Thoracic aorta (tissue), 2 donors: ENCODE data around the gene SPSB3. TPM values are rescaled to one million over a fixed set of nuclear protein-coding genes. Genes with fewer than 3 reads are reported as not detected.

Experiments used
- ATAC-seq: fragments of 150-250 bp; one replicate; pipeline ENCODE4 v1.8.0; 2017; ENCODE audit warnings: low read depth; ENCODE audit not compliant: insufficient number of reproducible peaks, low FRiP score
- DNase-seq: peaks from one replicate; pipeline ENCODE4 v3.0.0-alpha.2; 2020; ENCODE audit warnings: low spot score
- H3K27ac ChIP-seq, 2 donors: fragments of 200-600 bp; sonication (generic); 1 replicate in 1 of 2; 2 replicates in 1 of 2; pipeline ENCODE4 v1.5.1; 2016; ENCODE audit warnings: mild to moderate bottlenecking in 2 of 2, moderate library complexity in 2 of 2
- H3K27me3 ChIP-seq: fragments of 200-600 bp; sonication (generic); replicated peaks from 2 replicates; pipeline ENCODE4 v1.6.0; 2016; ENCODE audit warnings: mild to moderate bottlenecking; ENCODE audit not compliant: insufficient read depth
- H3K36me3 ChIP-seq: fragments of 200-600 bp; sonication (generic); one replicate; pipeline ENCODE4 v1.5.1; 2016
- H3K4me1 ChIP-seq, 2 donors: fragments of 200-600 bp; sonication (generic); 1 replicate in 1 of 2; 2 replicates in 1 of 2; pipeline versions ENCODE4 v1.5.1 to v1.6.0; 2016; ENCODE audit warnings: low read depth in 2 of 2, mild to moderate bottlenecking in 1 of 2; ENCODE audit not compliant: control insufficient read depth in 1 of 2
- H3K4me3 ChIP-seq: fragments of 200-600 bp; sonication (generic); 2 replicates; pipeline ENCODE4 v1.5.1; 2016; ENCODE audit warnings: mild to moderate bottlenecking
- H3K9me3 ChIP-seq: fragments of 200-600 bp; sonication (generic); 2 replicates; pipeline ENCODE4 v1.5.1; 2016
- CTCF ChIP-seq: fragments of 200-600 bp; sonication (generic); IDR thresholded peaks from one replicate; pipeline ENCODE4 v1.5.1; 2019; ENCODE audit warnings: antibody characterized with exemption
- total RNA-seq, 2 donors: library from RNA; depleted of rRNA; stranded (reverse); fragments of >200 nt; gene quantifications; one replicate each; pipeline versions ENCODE4 v1.1.0 to v1.2.3, GENCODE V29; 2016

The SPSB3 gene
- total RNA-seq, 2 donors from 2014 or later = 60.9 to 79.3 TPM

DNA sequence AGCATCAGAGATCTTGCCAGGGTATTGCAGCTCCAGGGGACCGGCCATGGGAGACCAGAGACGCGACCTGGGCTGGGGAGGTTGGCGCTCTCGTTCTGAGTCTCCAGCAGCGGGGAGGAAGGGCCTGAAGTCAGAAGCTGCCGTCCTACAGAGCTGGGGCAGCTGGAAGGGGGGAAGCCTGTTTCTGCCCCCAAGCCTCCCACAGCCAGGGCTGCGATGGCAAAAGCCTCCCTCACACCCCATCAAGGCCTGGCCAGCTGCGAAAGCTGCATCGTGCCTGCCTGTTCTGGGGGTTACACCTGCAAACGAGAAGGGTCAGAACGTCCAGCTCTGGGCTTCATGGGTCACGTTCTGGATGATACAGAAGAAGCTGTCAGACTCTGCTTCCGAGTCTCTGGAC is 50.3 kb downstream of the SPSB3 start:
- no peak for TF ChIP-seq CTCF
- no peak overlapping the region for H3K4me3 ChIP-seq
- H3K27ac ChIP-seq = no peak overlapping the region
- no peak for ATAC-seq
- no peaks in the 10 kb centered on the region for H3K4me1 ChIP-seq
- peaks cover 34% of the 10 kb centered on the region for H3K36me3 ChIP-seq
- H3K27me3 ChIP-seq = no peaks in the 10 kb centered on the region
- no peak for DNase-seq
- H3K9me3 ChIP-seq = no peaks in the 10 kb centered on the region

- Histone ChIP-seq H3K4me3 (no peak overlapping the region), H3K27ac (no peak overlapping the region), H3K4me1 (no peaks in the 10 kb centered on the region), H3K36me3 (peaks cover 37% of the 10 kb centered on the region), H3K9me3 (no peaks in the 10 kb centered on the region), H3K27me3 (no peaks in the 10 kb centered on the region)
- DNase-seq = no peak
- no peak for ATAC-seq
- no peak for TF ChIP-seq CTCF
Measured at GRCh38 chr16:1731603-1732002, 50.8 kb downstream of the SPSB3 start.

GRCh38 chr16:1731073-1731472 is 51.3 kb downstream of the SPSB3 start:
- H3K36me3 ChIP-seq = peaks cover 42% of the 10 kb centered on the region
- no peaks in the 10 kb centered on the region for H3K27me3 ChIP-seq

GRCh38 chr16:1729445-1729844 is 52.9 kb downstream of the SPSB3 start:
- no peak for TF ChIP-seq CTCF
- no peak overlapping the region for H3K4me3 ChIP-seq
- peaks cover 45% of the 10 kb centered on the region for H3K36me3 ChIP-seq
- H3K27ac ChIP-seq = no peak overlapping the region
- H3K27me3 ChIP-seq = no peaks in the 10 kb centered on the region
- ATAC-seq (no peak), DNase-seq (no peak)
- no peaks in the 10 kb centered on the region for H3K4me1 ChIP-seq
- H3K9me3 ChIP-seq = no peaks in the 10 kb centered on the region

More at GRCh38 chr16:1731073-1731472, 51.3 kb downstream of the SPSB3 start:
- Histone ChIP-seq H3K9me3 (no peaks in the 10 kb centered on the region), H3K4me1 (no peaks in the 10 kb centered on the region), H3K4me3 (no peak overlapping the region), H3K27ac (no peak overlapping the region)
- ATAC-seq = no peak
- DNase-seq = no peak
- TF ChIP-seq CTCF = no peak

GRCh38 chr16:1729026-1729425 is 53.3 kb downstream of the SPSB3 start:
- no peak for TF ChIP-seq CTCF
- H3K36me3 ChIP-seq = peaks cover 42% of the 10 kb centered on the region
- no peak for DNase-seq
- no peak overlapping the region for H3K27ac ChIP-seq
- no peaks in the 10 kb centered on the region for H3K27me3 ChIP-seq
- H3K9me3 ChIP-seq = no peaks in the 10 kb centered on the region
- ATAC-seq = no peak
- no peak overlapping the region for H3K4me3 ChIP-seq
- H3K4me1 ChIP-seq = no peaks in the 10 kb centered on the region
